ENCODE measurements around the gene ID3. TPM values are rescaled to one million over a fixed set of nuclear protein-coding genes. Genes with fewer than 3 reads are reported as not detected.

The ID3 gene
- total RNA-seq, 2 donors from 2014 or later, result 65.9 to 118 TPM

GRCh38 chr1:23596382-23597358, 37.4 kb upstream of the ID3 start:
- no peak for TF ChIP-seq CTCF (IDR thresholded peaks at IDR 0.05)
- no peak for TF ChIP-seq POLR2A (IDR thresholded peaks at IDR 0.05)
- H3K27me3 ChIP-seq, result no peaks in the 10 kb centered on the region
- ATAC-seq, result no peak
- no peak overlapping the region for H3K4me3 ChIP-seq
- no peak overlapping the region for H3K27ac ChIP-seq
- H3K4me1 ChIP-seq, result peaks cover 31% of the 10 kb centered on the region
- intact Hi-C loops (cut with DNase I), result no loop called here
- WGBS, 2 donors, result 87 to 91% methylated on average over 10 of the region's 10 CpGs
- H3K36me3 ChIP-seq (replicated peaks in 1 of 2; ENCODE audit: insufficient read depth in 1 of 2, low read depth in 2 of 2), result no peaks in the 10 kb centered on the region
- H3K9me3 ChIP-seq, result no peaks in the 10 kb centered on the region
- DNase-seq, result no peak

GRCh38 chr1:23594927-23595353, 35.6 kb upstream of the ID3 start:
- ATAC-seq (no peak), DNase-seq (no peak)
- intact Hi-C loops (cut with DNase I), result no loop called here
- no peaks in the 10 kb centered on the region for H3K9me3 ChIP-seq
- no peaks in the 10 kb centered on the region for H3K36me3 ChIP-seq (replicated peaks in 1 of 2; ENCODE audit: insufficient read depth in 1 of 2, low read depth in 2 of 2)
- no peak overlapping the region for H3K27ac ChIP-seq
- no peak for TF ChIP-seq CTCF (IDR thresholded peaks at IDR 0.05)
- no peak for TF ChIP-seq POLR2A (IDR thresholded peaks at IDR 0.05)
- 86 to 100% methylated on average over 5 to 7 of the region's 7 CpGs for WGBS, 2 donors
- H3K4me3 ChIP-seq, result no peak overlapping the region
- H3K27me3 ChIP-seq, result no peaks in the 10 kb centered on the region
- peaks cover 32% of the 10 kb centered on the region for H3K4me1 ChIP-seq

GRCh38 chr1:23594149-23594907, 35.0 kb upstream of the ID3 start:
- Histone ChIP-seq H3K27me3 (no peaks in the 10 kb centered on the region), H3K4me3 (no peak overlapping the region), H3K36me3 (replicated peaks in 1 of 2; ENCODE audit: insufficient read depth in 1 of 2, low read depth in 2 of 2) (no peaks in the 10 kb centered on the region), H3K9me3 (no peaks in the 10 kb centered on the region), H3K4me1 (peaks cover 32% of the 10 kb centered on the region), H3K27ac (peak overlapping the region; percentile 15 to 77 (median 72))
- ATAC-seq (no peak), DNase-seq (no peak)
- TF ChIP-seq CTCF (IDR thresholded peaks at IDR 0.05) (no peak), POLR2A (IDR thresholded peaks at IDR 0.05) (no peak)
- intact Hi-C loops (cut with DNase I), result no loop called here
- WGBS, 2 donors, result 57 to 68% methylated on average over 3 of the region's 3 CpGs

- TF ChIP-seq POLR2A (IDR thresholded peaks at IDR 0.05) (no peak), CTCF (IDR thresholded peaks at IDR 0.05) (no peak)
- Histone ChIP-seq H3K4me1 (peaks cover 32% of the 10 kb centered on the region), H3K36me3 (replicated peaks in 1 of 2; ENCODE audit: insufficient read depth in 1 of 2, low read depth in 2 of 2) (no peaks in the 10 kb centered on the region), H3K9me3 (no peaks in the 10 kb centered on the region), H3K27ac (peak overlapping the region; percentile 15 to 77 (median 72)), H3K27me3 (no peaks in the 10 kb centered on the region), H3K4me3 (no peak overlapping the region)
- ATAC-seq, result peak; percentile 91
- 37 to 64% methylated on average over 2 to 6 of the region's 6 CpGs for WGBS, 2 donors
- intact Hi-C loops (cut with DNase I), result no loop called here
- DNase-seq, result peak; percentile 77 to 91 (median 85)
Measured at GRCh38 chr1:23593556-23594148, 34.4 kb upstream of the ID3 start.
